HG03139 (cell line): ENCODE results near the gene NR0B2.
"Not testable (repeated sequence)": the region's sequence is repeated elsewhere in the genome, so short reads cannot be mapped to it uniquely, and the experiment has no call there.

ENCODE experiments used
- ATAC-seq: cut with Tn5 transposase; IDR thresholded peaks from one replicate; pipeline ENCODE4 v1.9.1; 2021; ENCODE audit not compliant: unreplicated experiment

Gene NR0B2

DNA sequence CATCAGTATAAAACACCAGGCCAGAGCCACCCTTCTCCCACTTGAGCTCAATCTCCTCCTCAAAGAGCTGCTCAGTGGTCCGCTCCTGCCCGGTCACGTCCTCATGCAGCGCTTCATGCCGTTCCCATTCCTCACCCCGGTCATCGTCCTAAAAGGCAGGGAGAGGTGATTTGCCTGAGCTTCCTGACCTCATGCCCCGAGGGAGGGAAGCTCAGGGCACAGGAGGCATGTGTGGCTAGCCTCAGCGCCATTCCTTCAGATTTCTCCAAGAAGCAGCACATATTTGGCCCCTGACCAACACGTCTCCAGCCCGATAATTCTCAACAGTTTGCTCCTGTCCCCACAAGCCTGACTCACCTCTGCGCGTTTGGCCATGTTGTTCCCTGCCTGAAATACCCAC lies 19.5 kb downstream of the NR0B2 start:
- no peak for ATAC-seq

DNA sequence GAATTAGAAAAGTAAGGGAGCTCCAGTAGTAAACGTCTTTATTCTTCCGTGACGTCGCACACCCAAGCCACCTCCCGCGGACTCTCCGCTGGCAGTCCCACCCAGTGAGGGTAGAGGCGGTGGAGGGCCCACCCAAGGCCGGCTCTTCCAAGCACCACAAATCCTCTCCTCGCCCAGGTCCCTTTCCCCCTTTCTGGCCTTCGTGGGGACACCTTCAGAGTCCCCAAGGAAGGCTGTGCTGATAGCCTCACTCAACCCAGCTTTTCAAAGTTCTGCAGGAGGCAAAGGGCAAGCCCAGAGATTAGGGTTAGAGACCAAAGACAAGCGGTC lies 23.3 kb downstream of the NR0B2 start:
- ATAC-seq, result peak; percentile 17

DNA sequence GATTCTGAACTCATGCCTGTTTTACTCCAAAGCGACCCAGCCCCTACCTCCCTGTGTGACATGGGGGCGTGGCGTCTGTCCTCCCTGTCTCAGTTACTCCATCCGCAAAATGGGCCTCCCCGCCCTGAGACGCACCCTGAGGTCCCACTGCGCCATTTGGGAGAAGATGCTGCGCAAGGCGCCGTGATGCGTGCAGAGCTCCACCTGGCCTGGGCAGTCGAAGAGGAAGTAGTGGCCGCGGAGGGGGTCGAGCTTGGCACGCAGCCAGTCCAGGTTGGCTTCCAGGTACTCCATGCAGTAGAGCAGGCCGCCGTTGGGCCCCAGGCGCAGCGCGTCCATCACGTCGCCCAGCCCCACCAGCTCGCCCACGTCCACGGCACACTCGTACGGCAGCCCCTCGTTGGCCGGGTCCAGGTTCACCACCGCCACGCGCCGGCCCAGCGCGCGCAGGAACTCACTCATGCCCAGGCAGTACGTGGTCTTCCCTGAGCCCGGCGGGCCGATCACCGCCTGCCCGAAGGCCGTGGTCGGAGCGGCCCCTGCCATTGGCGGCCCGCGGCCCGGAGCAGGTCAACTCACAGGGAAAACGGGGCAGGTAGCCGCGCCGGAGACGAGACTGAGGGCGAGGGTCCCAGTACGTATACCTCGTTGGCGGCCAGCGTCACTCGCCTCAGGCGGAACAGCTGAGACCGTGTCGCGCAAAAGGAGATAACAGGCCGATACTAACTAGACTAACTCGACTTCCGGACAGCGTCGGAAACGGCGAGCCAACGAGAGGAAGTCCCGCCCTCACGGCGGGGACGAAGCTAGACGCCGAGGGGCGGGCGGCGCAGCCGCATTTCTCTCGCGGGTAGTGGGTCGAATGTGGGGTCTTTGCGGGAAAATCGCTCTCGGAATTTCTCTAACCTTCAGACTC lies 24.0 kb downstream of the NR0B2 start, which contains the start of gene GPN2:
Gene GPN2 (minus strand): TSS at position 733 of the 916 bp plus-strand sequence. CDS start 187 bp downstream, at position 546.
- peak; percentile 81 for ATAC-seq

DNA sequence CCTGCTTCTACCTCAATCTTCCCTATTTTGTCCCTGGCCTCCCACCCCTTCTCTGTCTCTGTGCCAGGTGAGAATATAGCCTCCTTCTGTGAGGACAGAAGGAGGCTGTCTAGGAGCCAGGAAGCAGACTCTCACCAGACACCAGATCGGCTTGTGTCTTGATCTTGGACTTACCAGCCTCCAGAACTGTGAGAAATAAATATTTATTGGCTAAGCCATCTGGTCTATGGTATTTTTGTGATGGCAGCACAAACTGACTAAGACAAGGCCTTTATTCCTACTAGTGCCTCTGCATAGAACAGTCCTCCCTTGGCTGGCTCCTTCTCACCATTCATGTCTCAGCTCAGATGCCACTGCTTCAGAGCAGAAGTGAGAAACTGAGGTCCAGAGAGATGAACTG lies 25.5 kb downstream of the NR0B2 start:
- ATAC-seq, result no peak

DNA sequence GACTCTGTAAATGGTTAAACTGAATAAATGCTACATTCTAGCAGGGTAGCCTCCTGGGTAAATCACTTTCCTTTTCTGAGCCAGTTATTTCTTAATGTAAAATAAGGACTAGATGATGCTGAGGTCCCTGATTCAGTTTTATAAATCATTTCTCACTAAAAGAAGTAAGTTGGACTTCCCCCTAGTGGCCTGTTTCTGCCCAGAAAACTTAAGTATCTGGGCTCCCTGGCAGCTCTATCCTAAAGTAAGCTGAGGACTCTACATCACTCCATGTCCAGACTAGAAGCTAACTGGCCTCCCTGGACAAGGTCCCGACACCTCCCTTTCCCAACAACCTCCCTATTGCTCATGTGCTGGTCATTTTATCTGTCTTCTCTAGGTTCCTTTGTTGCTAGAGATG lies 26.6 kb downstream of the NR0B2 start:
- no peak for ATAC-seq

DNA sequence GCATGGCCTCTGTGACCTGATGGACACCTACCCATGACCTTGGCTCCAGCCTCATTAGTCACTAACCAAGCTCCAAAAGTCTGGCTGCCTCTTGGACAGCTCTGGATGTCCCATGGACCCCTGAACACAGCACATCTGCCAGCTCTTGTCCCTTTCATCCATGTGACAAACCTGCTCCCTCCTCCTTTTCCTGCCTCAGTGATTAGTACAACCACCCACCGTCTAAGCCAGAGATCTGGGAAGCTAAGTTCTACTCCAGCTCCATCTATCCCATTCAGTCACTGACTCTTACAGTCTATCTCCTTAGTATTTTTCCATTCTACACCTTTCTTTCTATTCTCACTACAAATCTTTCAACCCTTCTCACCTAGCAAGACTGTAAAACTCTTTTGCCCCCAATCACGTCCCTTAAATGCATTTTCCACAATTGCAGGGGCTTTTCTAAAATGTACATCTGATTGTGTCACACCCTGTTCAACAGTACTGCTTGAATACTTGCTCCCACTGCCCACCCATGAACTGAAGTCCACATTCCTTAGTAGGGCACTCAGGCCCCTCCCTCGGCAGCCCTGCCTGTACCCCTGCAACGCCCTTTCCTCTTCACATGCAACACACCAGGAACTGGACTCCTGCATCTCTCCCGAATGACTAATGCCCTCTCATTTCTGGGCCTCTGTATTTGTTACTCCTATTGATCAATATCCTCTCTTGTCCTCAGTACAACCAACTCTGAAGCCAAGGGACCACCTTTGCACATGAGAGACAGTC lies 30.9 kb downstream of the NR0B2 start:
- ATAC-seq, result no peak

DNA sequence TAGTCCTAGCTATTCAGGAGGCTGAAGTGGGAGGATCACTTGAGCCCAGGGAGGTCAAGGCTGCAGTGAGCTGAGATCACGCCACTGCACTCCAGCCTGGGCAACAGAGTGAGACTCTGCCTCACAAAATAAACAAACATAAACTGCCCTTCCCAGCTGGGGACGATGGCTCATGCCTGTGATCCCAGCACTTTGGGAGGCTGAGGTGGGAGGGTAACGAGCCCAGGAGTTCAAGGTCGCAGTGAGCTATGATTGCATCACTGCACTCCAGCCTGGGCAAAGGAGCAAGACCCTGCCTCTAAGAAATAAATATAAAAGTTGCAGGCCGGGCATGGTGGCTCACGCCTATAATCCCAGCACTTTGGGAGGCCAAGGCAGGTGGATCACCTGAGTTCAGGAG lies 32.2 kb downstream of the NR0B2 start:
- not testable (repeated sequence) for ATAC-seq

DNA sequence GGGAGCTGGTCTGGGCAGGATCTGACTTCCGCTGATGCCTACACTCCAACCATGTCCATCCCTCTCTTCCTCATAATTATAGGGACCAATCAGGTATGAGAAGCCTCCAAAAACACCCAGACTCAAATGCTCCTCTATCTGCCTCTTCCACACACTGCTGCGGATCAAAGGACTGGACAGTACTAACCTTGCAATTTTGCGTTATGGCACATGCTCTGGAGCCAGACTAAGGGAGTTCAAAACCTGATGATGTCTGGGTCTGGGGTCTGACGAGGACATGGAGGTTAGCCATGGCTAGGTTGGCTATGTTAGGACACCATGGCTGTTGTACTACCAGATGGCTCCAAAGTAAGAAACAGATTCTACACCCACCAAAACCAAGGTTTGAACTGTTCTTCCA lies 34.0 kb downstream of the NR0B2 start:
- ATAC-seq, result no peak

DNA sequence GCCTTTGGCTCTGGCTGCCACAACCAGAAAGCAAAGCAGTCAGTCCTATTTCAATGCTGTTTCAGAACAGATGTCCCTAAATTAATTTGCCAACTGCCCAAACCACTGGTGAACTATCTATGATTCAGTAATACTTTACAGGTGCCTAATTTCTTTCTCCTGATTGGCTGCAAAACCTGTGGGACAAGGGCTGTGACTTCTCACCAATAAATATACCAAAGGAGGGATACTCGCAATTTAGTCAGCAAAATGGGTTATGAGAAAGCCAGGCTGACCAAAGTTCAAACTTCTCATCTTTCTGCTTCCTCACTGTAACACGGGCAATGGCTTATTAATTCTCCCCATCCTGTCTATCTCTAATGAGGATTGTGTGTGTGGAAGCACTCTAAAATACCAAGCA lies 36.4 kb downstream of the NR0B2 start:
- ATAC-seq, result no peak

DNA sequence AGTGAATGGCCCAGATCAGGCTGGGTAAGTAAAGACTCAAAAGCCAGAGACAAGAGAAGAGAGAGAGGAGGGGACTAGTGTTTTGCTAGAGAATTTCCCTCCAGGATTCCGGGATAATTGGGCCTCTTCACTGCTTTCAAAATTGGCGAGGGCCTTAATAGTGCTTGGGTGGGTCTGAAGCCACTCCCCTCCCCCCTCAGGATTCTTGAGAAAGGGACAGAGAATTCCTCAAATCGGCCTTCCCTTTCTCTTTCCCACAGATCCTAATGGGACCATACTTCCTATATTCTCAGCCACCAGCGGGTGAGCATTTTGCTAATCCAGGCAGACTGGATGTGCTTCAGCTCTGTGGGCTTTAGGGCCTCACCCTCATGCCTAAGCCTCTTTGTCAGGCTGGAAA lies 38.9 kb downstream of the NR0B2 start:
- no peak for ATAC-seq

DNA sequence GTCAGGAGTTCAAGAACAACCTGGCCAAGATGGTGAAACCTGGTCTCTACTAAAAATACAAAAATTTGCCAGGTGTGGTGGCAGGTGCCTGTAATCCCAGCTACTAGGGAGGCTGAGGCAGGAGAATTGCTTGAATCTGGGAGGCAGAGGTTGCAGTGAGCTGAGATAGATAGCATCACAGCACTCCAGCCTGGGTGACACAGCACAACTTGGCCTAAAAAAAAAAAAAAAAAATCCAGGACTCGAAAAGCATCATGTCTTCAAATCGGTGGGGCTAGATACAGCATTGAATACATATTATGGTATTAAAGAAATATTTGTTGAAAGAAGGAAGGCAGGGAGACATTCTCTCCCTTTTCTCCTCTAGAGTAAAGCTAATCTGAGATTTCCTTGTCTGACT lies 40.7 kb downstream of the NR0B2 start:
- not testable (repeated sequence) for ATAC-seq

DNA sequence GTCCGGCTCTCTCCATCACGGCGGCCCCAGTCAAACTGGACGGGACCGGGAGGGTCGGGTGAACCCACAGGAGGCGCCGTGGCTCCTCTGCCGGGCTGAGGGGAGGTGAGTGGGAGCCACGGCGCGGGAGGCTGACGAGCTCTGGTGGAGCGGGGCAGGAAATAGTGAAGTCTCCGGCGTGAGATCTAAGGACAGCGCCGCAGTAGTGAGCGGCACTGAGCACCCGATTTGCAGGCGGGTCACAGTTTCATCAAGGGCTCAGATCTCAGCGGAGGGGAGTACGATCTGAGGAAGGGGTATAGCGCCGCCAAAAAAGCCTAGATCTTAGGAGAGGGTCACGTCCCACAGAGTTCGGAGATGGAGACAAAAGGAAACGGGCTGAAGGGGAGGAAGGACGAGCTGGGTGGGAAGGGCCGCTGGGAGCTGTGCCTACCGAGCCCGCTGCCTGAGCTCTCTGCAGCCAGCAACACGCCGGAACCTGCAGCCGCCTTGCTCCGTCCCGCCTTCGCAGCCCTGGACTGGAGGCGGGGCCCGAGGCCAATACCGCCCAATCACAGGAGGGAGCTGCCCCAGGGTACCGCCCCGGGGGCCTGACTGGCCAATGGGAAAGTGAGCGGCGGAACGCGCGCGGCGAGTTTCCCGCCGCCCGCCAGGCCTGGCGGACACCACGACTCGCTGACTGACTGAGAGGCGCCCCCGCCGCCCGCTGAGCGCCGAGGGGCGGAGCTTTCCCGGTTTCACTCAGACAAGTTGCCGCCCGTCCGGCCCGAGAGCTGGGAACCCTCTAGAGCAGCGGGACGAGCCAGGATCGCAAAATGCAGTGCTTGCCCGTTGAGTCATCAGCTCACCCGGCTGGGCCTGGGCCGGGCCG lies 48.9 kb downstream of the NR0B2 start:
- ATAC-seq, result peak; percentile 89

DNA sequence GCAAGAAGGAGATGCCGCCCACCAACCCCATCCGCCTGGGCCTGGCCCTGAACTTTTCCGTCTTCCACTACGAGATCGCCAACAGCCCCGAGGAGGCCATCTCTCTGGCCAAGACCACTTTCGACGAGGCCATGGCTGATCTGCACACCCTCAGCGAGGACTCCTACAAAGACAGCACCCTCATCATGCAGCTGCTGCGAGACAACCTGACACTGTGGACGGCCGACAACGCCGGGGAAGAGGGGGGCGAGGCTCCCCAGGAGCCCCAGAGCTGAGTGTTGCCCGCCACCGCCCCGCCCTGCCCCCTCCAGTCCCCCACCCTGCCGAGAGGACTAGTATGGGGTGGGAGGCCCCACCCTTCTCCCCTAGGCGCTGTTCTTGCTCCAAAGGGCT lies 50.1 kb downstream of the NR0B2 start:
- no peak for ATAC-seq

DNA sequence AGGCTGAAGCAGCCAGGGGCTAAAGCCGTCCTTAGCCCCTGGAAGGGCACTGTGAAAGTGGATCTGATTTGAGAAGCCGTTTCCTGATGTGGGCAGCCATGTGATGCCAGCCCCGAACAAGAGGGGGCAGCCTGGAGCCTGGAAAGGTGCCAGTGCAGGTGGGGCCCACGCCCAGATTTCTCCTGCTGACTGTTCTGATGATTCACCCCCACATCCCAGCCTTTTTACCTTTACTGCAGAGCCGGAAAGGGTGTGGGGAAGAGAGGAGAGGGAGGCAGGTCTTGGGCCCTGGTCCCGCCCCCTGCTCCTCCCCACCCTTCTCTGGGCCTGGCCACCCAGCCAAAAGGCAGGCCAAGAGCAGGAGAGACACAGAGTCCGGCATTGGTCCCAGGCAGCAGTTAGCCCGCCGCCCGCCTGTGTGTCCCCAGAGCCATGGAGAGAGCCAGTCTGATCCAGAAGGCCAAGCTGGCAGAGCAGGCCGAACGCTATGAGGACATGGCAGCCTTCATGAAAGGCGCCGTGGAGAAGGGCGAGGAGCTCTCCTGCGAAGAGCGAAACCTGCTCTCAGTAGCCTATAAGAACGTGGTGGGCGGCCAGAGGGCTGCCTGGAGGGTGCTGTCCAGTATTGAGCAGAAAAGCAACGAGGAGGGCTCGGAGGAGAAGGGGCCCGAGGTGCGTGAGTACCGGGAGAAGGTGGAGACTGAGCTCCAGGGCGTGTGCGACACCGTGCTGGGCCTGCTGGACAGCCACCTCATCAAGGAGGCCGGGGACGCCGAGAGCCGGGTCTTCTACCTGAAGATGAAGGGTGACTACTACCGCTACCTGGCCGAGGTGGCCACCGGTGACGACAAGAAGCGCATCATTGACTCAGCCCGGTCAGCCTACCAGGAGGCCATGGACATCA lies 50.7 kb downstream of the NR0B2 start, which contains the start of gene SFN:
Gene SFN (plus strand): TSS at position 369 of the 904 bp plus-strand sequence. CDS start 64 bp downstream, at position 433.
- no peak for ATAC-seq

DNA sequence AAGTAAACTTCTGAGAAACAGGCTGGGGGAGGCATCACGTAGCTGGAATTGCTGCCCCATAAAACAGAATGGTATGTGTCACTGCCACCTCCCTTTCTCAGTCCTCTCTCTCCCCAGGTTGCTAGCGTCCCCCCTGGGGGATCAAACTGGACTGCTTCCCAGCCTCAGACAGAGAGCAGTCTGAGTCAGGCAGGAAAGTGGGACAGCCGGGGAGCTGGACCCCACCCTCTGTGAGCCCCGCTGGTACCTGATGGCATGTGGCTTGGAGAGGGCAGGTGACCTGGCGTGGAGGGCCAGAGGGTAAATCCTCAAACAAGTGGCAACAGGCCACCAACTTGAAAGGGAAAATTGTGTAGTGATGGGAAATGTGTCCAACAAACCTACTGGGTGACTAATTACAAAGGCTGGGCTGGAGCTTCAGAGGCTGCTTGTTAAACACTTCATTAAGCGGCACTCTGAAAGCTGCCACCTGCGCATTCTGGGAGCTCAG lies 51.8 kb downstream of the NR0B2 start:
- no peak for ATAC-seq
